Measurements from ENCODE around the gene TDRD1. TPM values are rescaled to one million over a fixed set of nuclear protein-coding genes. Genes with fewer than 3 reads are reported as not detected.

TDRD1 gene
- total and polyA plus RNA-seq, 2 donors from 2014 or later: 0.88 TPM; not detected in 1

- DNase-seq (peak in 1 of 5 donors; percentile 8), FAIRE-seq (no peak)
- Histone ChIP-seq H3K27ac (ENCODE audit: low read depth in 2 of 2, low read length in 2 of 2) (no peak overlapping the region), H3K4me1 (ENCODE audit: control insufficient read depth in 2 of 3, insufficient read depth in 2 of 3, low read depth in 1 of 3, low read length in 3 of 3) (peaks cover 0 to 4% (median 0%) of the 10 kb centered on the region in 3 donors), H3K9me3 (ENCODE audit: control insufficient read depth in 2 of 3, insufficient read depth in 1 of 3, low read length in 3 of 3) (no peaks in the 10 kb centered on the region), H3K27me3 (ENCODE audit: control insufficient read depth, insufficient read depth, low read length) (no peaks in the 10 kb centered on the region), H3K36me3 (ENCODE audit: control insufficient read depth in 2 of 3, insufficient read depth in 3 of 3, low read length in 3 of 3) (no peaks in the 10 kb centered on the region), H3K9ac (ENCODE audit: low read length in 3 of 3) (no peak overlapping the region), H3K4me3 (ENCODE audit: low read length in 3 of 3) (no peak overlapping the region)
- intact Hi-C loops (cut with DNase I): no loop called here
- TF ChIP-seq CTCF (IDR thresholded peaks at IDR 0.05; ENCODE audit: borderline replicate concordance, extremely low read depth, insufficient read depth): no peak
Measured at GRCh38 chr10:114245121-114245791, 66.1 kb downstream of the TDRD1 start.

- H3K36me3 ChIP-seq (ENCODE audit: control insufficient read depth in 2 of 3, insufficient read depth in 3 of 3, low read length in 3 of 3): no peaks in the 10 kb centered on the region
- no peak for TF ChIP-seq CTCF (IDR thresholded peaks at IDR 0.05; ENCODE audit: borderline replicate concordance, extremely low read depth, insufficient read depth)
- H3K4me3 ChIP-seq (ENCODE audit: low read length in 3 of 3): no peak overlapping the region
- H3K27ac ChIP-seq (ENCODE audit: low read depth in 2 of 2, low read length in 2 of 2): no peak overlapping the region
- H3K4me1 ChIP-seq (ENCODE audit: control insufficient read depth in 2 of 3, insufficient read depth in 2 of 3, low read depth in 1 of 3, low read length in 3 of 3): peaks cover 0 to 4% (median 0%) of the 10 kb centered on the region in 3 donors
- DNase-seq: peak in 2 of 5 donors; percentile 9 to 24
- H3K9me3 ChIP-seq (ENCODE audit: control insufficient read depth in 2 of 3, insufficient read depth in 1 of 3, low read length in 3 of 3): no peaks in the 10 kb centered on the region
- intact Hi-C loops (cut with DNase I): no loop called here
- FAIRE-seq: no peak
- no peak overlapping the region for H3K9ac ChIP-seq (ENCODE audit: low read length in 3 of 3)
- H3K27me3 ChIP-seq (ENCODE audit: control insufficient read depth, insufficient read depth, low read length): no peaks in the 10 kb centered on the region
Measured at GRCh38 chr10:114246679-114247305, 67.6 kb downstream of the TDRD1 start.

- Histone ChIP-seq H3K9ac (ENCODE audit: low read length in 3 of 3) (no peak overlapping the region), H3K27me3 (ENCODE audit: control insufficient read depth, insufficient read depth, low read length) (no peaks in the 10 kb centered on the region), H3K4me1 (ENCODE audit: control insufficient read depth in 2 of 3, insufficient read depth in 2 of 3, low read depth in 1 of 3, low read length in 3 of 3) (peaks cover 0 to 4% (median 0%) of the 10 kb centered on the region in 3 donors), H3K4me3 (ENCODE audit: low read length in 3 of 3) (no peak overlapping the region), H3K27ac (ENCODE audit: low read depth in 2 of 2, low read length in 2 of 2) (no peak overlapping the region), H3K36me3 (ENCODE audit: control insufficient read depth in 2 of 3, insufficient read depth in 3 of 3, low read length in 3 of 3) (no peaks in the 10 kb centered on the region), H3K9me3 (ENCODE audit: control insufficient read depth in 2 of 3, insufficient read depth in 1 of 3, low read length in 3 of 3) (no peaks in the 10 kb centered on the region)
- FAIRE-seq (no peak), DNase-seq (peak in 3 of 5 donors; percentile 31 to 65 (median 57))
- intact Hi-C loops (cut with DNase I): no loop called here
- TF ChIP-seq CTCF (IDR thresholded peaks at IDR 0.05; ENCODE audit: borderline replicate concordance, extremely low read depth, insufficient read depth): no peak
Measured at GRCh38 chr10:114250236-114250635, 71.1 kb downstream of the TDRD1 start.
